Measurements from ENCODE around the gene RET.

DNA sequence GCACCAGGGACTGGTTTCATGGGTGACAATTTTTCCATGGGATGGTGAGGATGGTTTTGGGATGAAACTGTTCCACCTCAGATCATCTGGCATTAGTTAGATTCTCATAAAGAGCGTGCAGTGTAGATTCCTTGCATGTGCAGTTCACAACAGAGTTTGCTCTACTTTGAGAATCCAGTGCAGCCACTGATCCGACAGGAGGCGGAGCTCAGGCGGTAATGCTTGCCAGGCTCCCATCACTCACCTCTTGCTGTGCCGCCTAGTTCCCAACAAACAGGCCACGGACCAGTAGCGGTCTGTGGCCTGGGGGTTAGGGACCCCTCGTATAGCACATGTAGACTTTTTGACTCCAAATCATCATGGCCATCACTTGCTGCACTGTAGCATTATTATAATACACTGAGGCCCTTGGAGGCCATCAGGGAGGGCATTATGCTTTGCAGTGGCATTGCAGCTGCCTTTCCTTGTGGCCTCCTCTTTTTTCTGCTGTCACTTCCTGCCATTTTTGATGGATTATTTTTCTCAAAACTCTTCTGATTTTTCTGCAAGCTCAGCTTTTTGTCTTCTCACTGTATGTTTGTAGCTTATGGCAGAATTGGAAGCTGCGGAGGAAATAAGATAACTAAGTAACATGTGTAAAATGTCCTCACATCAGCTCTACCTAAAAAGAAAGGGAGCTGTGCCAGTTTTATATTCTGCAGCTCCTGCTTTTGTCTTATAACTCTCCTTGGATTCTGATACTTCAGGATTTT is 79.9 kb downstream of the RET start:
- TF ChIP-seq, protein P1, sequence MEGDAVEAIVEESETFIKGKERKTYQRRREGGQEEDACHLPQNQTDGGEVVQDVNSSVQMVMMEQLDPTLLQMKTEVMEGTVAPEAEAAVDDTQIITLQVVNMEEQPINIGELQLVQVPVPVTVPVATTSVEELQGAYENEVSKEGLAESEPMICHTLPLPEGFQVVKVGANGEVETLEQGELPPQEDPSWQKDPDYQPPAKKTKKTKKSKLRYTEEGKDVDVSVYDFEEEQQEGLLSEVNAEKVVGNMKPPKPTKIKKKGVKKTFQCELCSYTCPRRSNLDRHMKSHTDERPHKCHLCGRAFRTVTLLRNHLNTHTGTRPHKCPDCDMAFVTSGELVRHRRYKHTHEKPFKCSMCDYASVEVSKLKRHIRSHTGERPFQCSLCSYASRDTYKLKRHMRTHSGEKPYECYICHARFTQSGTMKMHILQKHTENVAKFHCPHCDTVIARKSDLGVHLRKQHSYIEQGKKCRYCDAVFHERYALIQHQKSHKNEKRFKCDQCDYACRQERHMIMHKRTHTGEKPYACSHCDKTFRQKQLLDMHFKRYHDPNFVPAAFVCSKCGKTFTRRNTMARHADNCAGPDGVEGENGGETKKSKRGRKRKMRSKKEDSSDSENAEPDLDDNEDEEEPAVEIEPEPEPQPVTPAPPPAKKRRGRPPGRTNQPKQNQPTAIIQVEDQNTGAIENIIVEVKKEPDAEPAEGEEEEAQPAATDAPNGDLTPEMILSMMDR (IDR thresholded peaks at IDR 0.05; ENCODE audit: poor library complexity): no peak
- no peak for TF ChIP-seq EZH2 (IDR thresholded peaks at IDR 0.05; ENCODE audit: borderline replicate concordance)

Data from hepatocyte (in vitro differentiated cells).